ENCODE results near the gene SYNE2.

SYNE2 gene

DNA sequence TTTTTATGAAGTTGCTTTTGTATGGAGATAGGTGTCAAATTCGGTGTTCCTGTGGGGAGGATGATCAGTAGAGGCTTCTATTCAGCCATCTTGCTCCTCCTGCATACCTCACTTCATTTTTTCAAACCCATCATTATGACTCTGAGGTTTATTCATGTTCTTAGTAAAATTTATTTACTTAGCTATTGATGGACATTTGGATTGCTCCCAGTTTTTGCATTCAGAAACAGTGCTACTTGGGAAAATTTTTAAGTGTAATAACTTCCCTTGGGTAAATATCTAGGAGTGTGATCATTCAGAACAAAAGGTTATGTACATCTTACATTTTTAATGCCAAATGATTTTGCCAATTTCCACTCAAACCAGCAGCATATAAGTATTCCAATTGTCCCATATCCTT lies 208.3 kb downstream of the SYNE2 start:
- no peak overlapping the region for H3K4me3 ChIP-seq (ENCODE audit: control insufficient read depth, low read depth, low read length)
- DNase-seq (ENCODE audit: low read depth) = no peak
- no peak for TF ChIP-seq CTCF (IDR thresholded peaks at IDR 0.05; ENCODE audit: control insufficient read depth, insufficient read depth, low read depth, low read length, missing control alignments)

- DNase-seq (ENCODE audit: low read depth) = no peak
- no peak for TF ChIP-seq CTCF (IDR thresholded peaks at IDR 0.05; ENCODE audit: control insufficient read depth, insufficient read depth, low read depth, low read length, missing control alignments)
- H3K4me3 ChIP-seq (ENCODE audit: control insufficient read depth, low read depth, low read length) = no peak overlapping the region
These were observed 208.9 kb downstream of the SYNE2 start for GRCh38 chr14:64061706-64062105.

GRCh38 chr14:64062381-64063115 lies 209.7 kb downstream of the SYNE2 start:
- no peak overlapping the region for H3K4me3 ChIP-seq (ENCODE audit: control insufficient read depth, low read depth, low read length)
- TF ChIP-seq CTCF (IDR thresholded peaks at IDR 0.05; ENCODE audit: control insufficient read depth, insufficient read depth, low read depth, low read length, missing control alignments) = no peak
- DNase-seq (ENCODE audit: low read depth) = no peak

GRCh38 chr14:64064447-64064846 lies 211.6 kb downstream of the SYNE2 start:
- no peak overlapping the region for H3K4me3 ChIP-seq (ENCODE audit: control insufficient read depth, low read depth, low read length)
- DNase-seq (ENCODE audit: low read depth) = no peak
- no peak for TF ChIP-seq CTCF (IDR thresholded peaks at IDR 0.05; ENCODE audit: control insufficient read depth, insufficient read depth, low read depth, low read length, missing control alignments)

DNA sequence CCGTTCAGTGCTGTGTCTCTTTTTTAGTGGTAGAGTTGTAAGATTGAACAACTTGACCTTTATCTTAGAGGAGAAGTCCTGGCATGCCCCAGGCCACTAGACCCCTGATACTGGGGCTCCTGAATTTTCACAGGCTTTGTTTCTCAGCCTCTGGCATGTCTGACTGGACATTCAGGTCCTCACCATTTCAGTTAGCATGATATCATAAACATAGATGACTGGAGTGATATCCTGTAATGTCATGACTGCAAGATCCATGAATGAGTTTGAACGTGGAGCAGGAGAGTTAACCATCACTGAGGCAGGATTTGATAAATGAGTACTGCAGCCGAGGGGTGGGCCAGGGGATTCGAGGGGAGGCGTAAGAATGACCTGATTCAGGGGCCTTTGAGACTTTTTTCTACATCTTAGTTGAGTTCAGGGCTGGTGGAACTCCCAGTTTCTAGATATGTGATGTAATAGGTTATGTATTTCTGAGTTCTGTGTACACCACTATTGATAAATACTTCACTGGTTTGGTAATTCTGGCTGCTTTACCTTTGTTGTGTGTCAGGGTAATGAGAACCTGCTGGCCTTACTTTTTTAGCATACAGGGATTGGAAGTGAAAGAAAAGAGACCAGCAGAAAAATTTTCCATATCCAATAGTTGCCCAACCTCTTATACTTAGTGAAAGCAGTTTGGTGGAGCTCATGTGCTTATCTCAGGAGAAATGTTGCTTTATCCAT lies 217.0 kb downstream of the SYNE2 start:
- no peak for TF ChIP-seq CTCF (IDR thresholded peaks at IDR 0.05; ENCODE audit: control insufficient read depth, insufficient read depth, low read depth, low read length, missing control alignments)
- no peak for DNase-seq (ENCODE audit: low read depth)
- H3K4me3 ChIP-seq (ENCODE audit: control insufficient read depth, low read depth, low read length) = no peak overlapping the region

- H3K4me3 ChIP-seq (ENCODE audit: control insufficient read depth, low read depth, low read length) = no peak overlapping the region
- DNase-seq (ENCODE audit: low read depth) = no peak
- TF ChIP-seq CTCF (IDR thresholded peaks at IDR 0.05; ENCODE audit: control insufficient read depth, insufficient read depth, low read depth, low read length, missing control alignments) = no peak
These were observed 222.3 kb downstream of the SYNE2 start for GRCh38 chr14:64074961-64075612.

All from AG09309 (cell line).